AG04450 (cell line): ENCODE results near the gene EIF3K. TPM values are rescaled to one million over a fixed set of nuclear protein-coding genes. Genes with fewer than 3 reads are reported as not detected.
"Not testable (repeated sequence)": the region's sequence is repeated elsewhere in the genome, so short reads cannot be mapped to it uniquely, and the experiment has no call there.

Experiments used
- CTCF ChIA-PET: fragments of 300-600, 350-600 bp; formaldehyde crosslinking; extraction: SDS; loops from one replicate; lab custom pipeline; 2022; ENCODE audit warnings: antibody characterized with exemption, inconsistent platforms; lab: Charles Lee
- POLR2A ChIA-PET: fragments of 350-600 bp; formaldehyde crosslinking; extraction: SDS; loops from one replicate; lab custom pipeline; 2021; ENCODE audit warnings: antibody characterized with exemption, inconsistent platforms; lab: Yijun Ruan, JAX
- DNase-seq: peaks from one replicate; pipeline ENCODE4 v3.0.0-alpha.2; 2011; ENCODE audit warnings: low read depth, low spot score
- H3K27ac ChIP-seq: one replicate; pipeline ENCODE4 v1.5.1; 2012; ENCODE audit warnings: low read depth, low read length, control low read depth
- H3K27me3 ChIP-seq: one replicate; pipeline ENCODE4 v1.6.0; 2012; ENCODE audit warnings: low read length; ENCODE audit not compliant: control insufficient read depth, insufficient read depth
- H3K4me3 ChIP-seq: 2 replicates; pipeline ENCODE4 v1.5.1; 2011; ENCODE audit warnings: mild to moderate bottlenecking, low read depth, low read length, control low read depth
- H3K9me3 ChIP-seq: 2 replicates; pipeline ENCODE4 v1.5.1; 2012; ENCODE audit warnings: low read length; ENCODE audit not compliant: control insufficient read depth, insufficient read depth
- CTCF ChIP-seq: IDR thresholded peaks from 2 replicates; pipeline ENCODE4 v1.5.1; 2011; ENCODE audit warnings: low read depth, low read length, control low read depth, inconsistent platforms
- polyA plus RNA-seq: library from polyadenylated mRNA; depleted of rRNA; stranded (reverse); fragments of >200 nt; gene quantifications from 2 replicates; pipeline ENCODE4 v1.2.3, GENCODE V29; 2011

EIF3K gene
- polyA plus RNA-seq, 1 experiment = 168 TPM

GRCh38 chr19:38592940-38593339 is 26.0 kb upstream of the EIF3K start:
- CTCF ChIA-PET = no interaction called here
- DNase-seq = no peak
- no peaks in the 10 kb centered on the region; the same call in 1 of the 2 replicates for H3K9me3 ChIP-seq
- TF ChIP-seq CTCF = no peak
- POLR2A ChIA-PET = no interaction called here
- no peak overlapping the region for H3K4me3 ChIP-seq
- no peak overlapping the region for H3K27ac ChIP-seq
- peaks cover 6% of the 10 kb centered on the region for H3K27me3 ChIP-seq

GRCh38 chr19:38596057-38596981 is 22.7 kb upstream of the EIF3K start:
- POLR2A ChIA-PET = no interaction called here
- H3K27me3 ChIP-seq = peaks cover 2% of the 10 kb centered on the region
- TF ChIP-seq CTCF = no peak
- CTCF ChIA-PET = no interaction called here
- H3K4me3 ChIP-seq = no peak overlapping the region
- DNase-seq = no peak
- no peaks in the 10 kb centered on the region; the same call in 1 of the 2 replicates for H3K9me3 ChIP-seq
- no peak overlapping the region for H3K27ac ChIP-seq

GRCh38 chr19:38597075-38597474 is 21.9 kb upstream of the EIF3K start:
- DNase-seq = no peak
- Histone ChIP-seq H3K27ac (no peak overlapping the region), H3K9me3 (no peaks in the 10 kb centered on the region; the same call in 1 of the 2 replicates), H3K27me3 (peaks cover 2% of the 10 kb centered on the region), H3K4me3 (no peak overlapping the region)
- no peak for TF ChIP-seq CTCF
- ChIA-PET CTCF (no interaction called here), POLR2A (no interaction called here)

GRCh38 chr19:38599722-38600121 is 19.3 kb upstream of the EIF3K start:
- Histone ChIP-seq H3K27ac (no peak overlapping the region), H3K9me3 (no peaks in the 10 kb centered on the region; the same call in 1 of the 2 replicates), H3K27me3 (peaks cover 2% of the 10 kb centered on the region), H3K4me3 (no peak overlapping the region)
- ChIA-PET POLR2A (no interaction called here), CTCF (interaction anchor here (0.7 kb wide), 1 partner anchor 19 kb away, joined by 6 read pairs; the partner anchor contains the start of gene EIF3K)
- no peak for DNase-seq
- TF ChIP-seq CTCF = no peak

GRCh38 chr19:38602856-38603255 is 16.1 kb upstream of the EIF3K start:
- H3K4me3 ChIP-seq, POLR2A ChIA-PET, H3K9me3 ChIP-seq, H3K27me3 ChIP-seq, CTCF ChIA-PET, DNase-seq, H3K27ac ChIP-seq: not testable (repeated sequence)
